HG03135 (cell line): ENCODE data around the gene PRKCH.

Experiments used
- ATAC-seq: cut with Tn5 transposase; IDR thresholded peaks from one replicate; pipeline ENCODE4 v1.9.1; 2021; ENCODE audit warnings: mild to moderate bottlenecking, moderate library complexity; ENCODE audit not compliant: unreplicated experiment

PRKCH gene

GRCh38 chr14:61360796-61361525, 39.6 kb downstream of the PRKCH start:
- no peak for ATAC-seq

GRCh38 chr14:61362072-61362750, 40.8 kb downstream of the PRKCH start:
- no peak for ATAC-seq

- no peak for ATAC-seq
Measured at GRCh38 chr14:61364243-61364642, 42.9 kb downstream of the PRKCH start.

GRCh38 chr14:61365667-61366212, 44.4 kb downstream of the PRKCH start:
- no peak for ATAC-seq

- no peak for ATAC-seq
Measured at GRCh38 chr14:61368114-61368710, 46.8 kb downstream of the PRKCH start.

GRCh38 chr14:61368781-61369453, 47.5 kb downstream of the PRKCH start:
- ATAC-seq = no peak

GRCh38 chr14:61369454-61369810, 48.1 kb downstream of the PRKCH start:
- ATAC-seq = no peak

GRCh38 chr14:61372379-61372778, 51.0 kb downstream of the PRKCH start:
- ATAC-seq = no peak

GRCh38 chr14:61372842-61373555, 51.6 kb downstream of the PRKCH start:
- no peak for ATAC-seq

- no peak for ATAC-seq
Measured at GRCh38 chr14:61374284-61374683, 52.9 kb downstream of the PRKCH start.

- no peak for ATAC-seq
Measured at GRCh38 chr14:61375218-61375617, 53.8 kb downstream of the PRKCH start.

GRCh38 chr14:61376314-61376713, 54.9 kb downstream of the PRKCH start:
- ATAC-seq = no peak

- no peak for ATAC-seq
Measured at GRCh38 chr14:61377749-61378148, 56.4 kb downstream of the PRKCH start.

GRCh38 chr14:61379639-61380184, 58.3 kb downstream of the PRKCH start:
- ATAC-seq = no peak

GRCh38 chr14:61380984-61381383, 59.6 kb downstream of the PRKCH start:
- no peak for ATAC-seq

GRCh38 chr14:61381553-61381952, 60.2 kb downstream of the PRKCH start:
- no peak for ATAC-seq

GRCh38 chr14:61382842-61383241, 61.5 kb downstream of the PRKCH start:
- ATAC-seq = no peak

- ATAC-seq = no peak
Measured at GRCh38 chr14:61385002-61385685, 63.8 kb downstream of the PRKCH start.

- ATAC-seq = no peak
Measured at GRCh38 chr14:61386173-61386772, 64.9 kb downstream of the PRKCH start.
